Stimulated activated CD4-positive, alpha-beta T cell treated with anti-CD3 and anti-CD28 coated beads, Interleukin-1b, Interleukin-23, amount 100 ng/mL, for 48 hours (primary cell): ENCODE data around the gene PRDX2.

Experiments
- DNase-seq: peaks from one replicate; pipeline ENCODE4 v3.0.0-alpha.2; 2020

Gene PRDX2

GRCh38 chr19:12779162-12779993 is 22.2 kb downstream of the PRDX2 start:
- no peak for DNase-seq

GRCh38 chr19:12778905-12779161 is 22.8 kb downstream of the PRDX2 start:
- no peak for DNase-seq

GRCh38 chr19:12778017-12778904 is 23.3 kb downstream of the PRDX2 start:
- DNase-seq: peak; percentile 42

GRCh38 chr19:12777217-12778016 is 24.2 kb downstream of the PRDX2 start:
- DNase-seq: peak; percentile 77

- DNase-seq: no peak
Measured at GRCh38 chr19:12774588-12775555, 26.7 kb downstream of the PRDX2 start, which contains the start of gene HOOK2. HOOK2 (minus strand) TSS chr19:12775552; CDS start chr19:12775449, 103 bp downstream.

GRCh38 chr19:12773571-12773970 is 28.0 kb downstream of the PRDX2 start:
- no peak for DNase-seq

- no peak for DNase-seq
Measured at GRCh38 chr19:12772323-12772722, 29.3 kb downstream of the PRDX2 start.

GRCh38 chr19:12770922-12771321 is 30.7 kb downstream of the PRDX2 start:
- no peak for DNase-seq

GRCh38 chr19:12769689-12770088 is 31.9 kb downstream of the PRDX2 start:
- peak; percentile 69 for DNase-seq

GRCh38 chr19:12767666-12768065 is 33.9 kb downstream of the PRDX2 start:
- DNase-seq: no peak

GRCh38 chr19:12767150-12767549 is 34.5 kb downstream of the PRDX2 start:
- DNase-seq: no peak

GRCh38 chr19:12766051-12766521 is 35.5 kb downstream of the PRDX2 start:
- DNase-seq: peak; percentile 73

GRCh38 chr19:12764698-12765097 is 36.9 kb downstream of the PRDX2 start:
- no peak for DNase-seq

GRCh38 chr19:12763100-12763499 is 38.5 kb downstream of the PRDX2 start:
- DNase-seq: no peak

- no peak for DNase-seq
Measured at GRCh38 chr19:12759686-12760085, 41.9 kb downstream of the PRDX2 start.

- peak; percentile 68 for DNase-seq
Measured at GRCh38 chr19:12757544-12758274, 43.9 kb downstream of the PRDX2 start.

- no peak for DNase-seq
Measured at GRCh38 chr19:12756150-12756883, 45.3 kb downstream of the PRDX2 start.

GRCh38 chr19:12754465-12755196 is 47.0 kb downstream of the PRDX2 start:
- DNase-seq: no peak

GRCh38 chr19:12752056-12752781 is 49.4 kb downstream of the PRDX2 start:
- DNase-seq: no peak
